ENCODE measurements around the gene PARD3B.

DNA sequence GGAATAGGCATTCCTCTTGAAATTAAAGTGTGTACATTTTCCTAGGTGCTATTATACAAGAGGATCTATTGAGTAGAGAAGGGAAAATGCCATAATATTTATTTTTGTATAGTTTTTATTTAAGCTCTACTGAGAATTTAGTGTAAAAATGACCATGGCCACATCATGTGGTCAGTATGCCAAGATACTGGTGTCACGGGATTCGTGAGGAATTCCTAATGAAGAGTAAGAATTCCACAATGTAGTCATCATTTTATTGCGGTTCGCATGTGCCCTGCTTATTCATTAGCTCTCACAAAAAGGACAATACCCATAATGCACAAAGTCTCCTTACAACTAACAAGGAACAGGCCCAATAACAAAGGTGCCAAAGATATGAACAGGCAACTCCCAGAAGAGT is 39.3 kb upstream of the PARD3B start:
- TF ChIP-seq POU2F2 (IDR thresholded peaks at IDR 0.05; ENCODE audit: low read depth, low read length), result no peak
- TF ChIP-seq TAF1 (IDR thresholded peaks at IDR 0.05; ENCODE audit: low read depth, low read length), result no peak
- no peak for TF ChIP-seq POLR2A (IDR thresholded peaks at IDR 0.05; ENCODE audit: low read depth, low read length)
- TF ChIP-seq SPI1 (IDR thresholded peaks at IDR 0.05; ENCODE audit: low read depth, low read length), result no peak
- TF ChIP-seq POLR2AphosphoS5 (IDR thresholded peaks at IDR 0.05; ENCODE audit: low read depth, low read length), result no peak
- no peak for TF ChIP-seq PAX5 (IDR thresholded peaks at IDR 0.05; ENCODE audit: insufficient read depth, low read length, severe bottlenecking)

Measured in GM12891 (cell line).